SK-N-SH treated with all-trans-retinoic acid at 6 μM for 48 hours (cell line): ENCODE data around the gene FOXN3.

Source experiments
- ESRRG ChIP-seq: fragments of 250-450 bp; sonication (Bioruptor Pico); IDR thresholded peaks from 2 replicates; pipeline ENCODE4 v1.6.1; 2021; ENCODE audit warnings: mild to moderate bottlenecking
- GLIS3 ChIP-seq: fragments of 250-450 bp; sonication (Bioruptor Pico); IDR thresholded peaks from 2 replicates; pipeline ENCODE4 v1.5.0; 2020; ENCODE audit warnings: mild to moderate bottlenecking, moderate library complexity
- OSR1 ChIP-seq: fragments of 250-450 bp; sonication (Bioruptor Pico); IDR thresholded peaks from 2 replicates; pipeline ENCODE4 v1.8.0; 2022; ENCODE audit warnings: moderate library complexity, mild to moderate bottlenecking, inconsistent platforms
- SNAI2 ChIP-seq: fragments of 250-450 bp; sonication (Bioruptor Pico); IDR thresholded peaks from 2 replicates; pipeline ENCODE4 v1.5.0; 2020; ENCODE audit warnings: mild to moderate bottlenecking, moderate library complexity
- ZFP30 ChIP-seq: fragments of 450-650 bp; formaldehyde crosslinking; IDR thresholded peaks from 2 replicates; pipeline ENCODE4 v1.5.0; 2022; ENCODE audit warnings: mild to moderate bottlenecking, moderate library complexity
- ZNF70 ChIP-seq: fragments of 450-650 bp; formaldehyde crosslinking; IDR thresholded peaks from 2 replicates; pipeline ENCODE4 v1.5.0; 2020; ENCODE audit warnings: mild to moderate bottlenecking, moderate library complexity
- ZNF8 ChIP-seq: fragments of 450-650 bp; formaldehyde crosslinking; IDR thresholded peaks from 2 replicates; pipeline ENCODE4 v1.5.0; 2020; ENCODE audit warnings: mild to moderate bottlenecking, moderate library complexity
- TF ChIP-seq, protein P1 (sequence below): fragments of 250-450 bp; sonication (Bioruptor Pico); IDR thresholded peaks from 2 replicates; pipeline ENCODE4 v1.8.0; 2021; ENCODE audit warnings: low read depth, mild to moderate bottlenecking, moderate library complexity, borderline replicate concordance

DNA sequence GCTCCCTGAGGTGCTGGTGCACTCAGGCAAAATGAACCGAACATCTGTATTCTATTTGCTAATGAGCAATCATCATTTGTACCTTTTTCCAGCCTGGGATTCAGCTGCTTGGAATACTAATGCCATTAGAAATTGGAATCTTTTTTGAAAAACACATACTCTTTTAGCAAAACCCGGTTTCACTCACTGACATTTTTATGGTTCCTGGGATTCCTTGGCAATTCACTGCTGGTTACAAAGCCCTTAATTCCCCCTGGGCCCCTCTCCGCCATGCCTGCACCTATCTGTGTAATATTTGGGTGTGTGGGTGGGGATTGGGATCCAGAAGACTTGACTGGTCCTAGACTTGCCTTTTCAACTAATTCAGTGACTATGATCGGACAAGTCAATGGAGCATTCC lies 199.1 kb downstream of the FOXN3 start:
- TF ChIP-seq GLIS3 (CRISPR knock-in tag) (no peak), ZNF8 (CRISPR knock-in tag) (no peak), ESRRG (no peak), ZNF70 (no peak), OSR1 (CRISPR knock-in tag) (no peak), SNAI2 (CRISPR knock-in tag) (no peak), ZFP30 (CRISPR knock-in tag) (no peak)
- TF ChIP-seq, protein P1, sequence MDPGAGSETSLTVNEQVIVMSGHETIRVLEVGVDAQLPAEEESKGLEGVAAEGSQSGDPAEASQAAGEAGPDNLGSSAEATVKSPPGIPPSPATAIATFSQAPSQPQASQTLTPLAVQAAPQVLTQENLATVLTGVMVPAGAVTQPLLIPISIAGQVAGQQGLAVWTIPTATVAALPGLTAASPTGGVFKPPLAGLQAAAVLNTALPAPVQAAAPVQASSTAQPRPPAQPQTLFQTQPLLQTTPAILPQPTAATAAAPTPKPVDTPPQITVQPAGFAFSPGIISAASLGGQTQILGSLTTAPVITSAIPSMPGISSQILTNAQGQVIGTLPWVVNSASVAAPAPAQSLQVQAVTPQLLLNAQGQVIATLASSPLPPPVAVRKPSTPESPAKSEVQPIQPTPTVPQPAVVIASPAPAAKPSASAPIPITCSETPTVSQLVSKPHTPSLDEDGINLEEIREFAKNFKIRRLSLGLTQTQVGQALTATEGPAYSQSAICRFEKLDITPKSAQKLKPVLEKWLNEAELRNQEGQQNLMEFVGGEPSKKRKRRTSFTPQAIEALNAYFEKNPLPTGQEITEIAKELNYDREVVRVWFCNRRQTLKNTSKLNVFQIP: no peak
